NCI-H2227 (cell line): ENCODE data around the gene ALG1.
"Not testable (repeated sequence)": the region's sequence is repeated elsewhere in the genome, so short reads cannot be mapped to it uniquely, and the experiment has no call there.

Experiments used
- DNase-seq: peaks from one replicate; lab custom pipeline; 2025; ENCODE audit not compliant: unreplicated experiment; lab: John Stamatoyannopoulos, UW

Gene ALG1

DNA sequence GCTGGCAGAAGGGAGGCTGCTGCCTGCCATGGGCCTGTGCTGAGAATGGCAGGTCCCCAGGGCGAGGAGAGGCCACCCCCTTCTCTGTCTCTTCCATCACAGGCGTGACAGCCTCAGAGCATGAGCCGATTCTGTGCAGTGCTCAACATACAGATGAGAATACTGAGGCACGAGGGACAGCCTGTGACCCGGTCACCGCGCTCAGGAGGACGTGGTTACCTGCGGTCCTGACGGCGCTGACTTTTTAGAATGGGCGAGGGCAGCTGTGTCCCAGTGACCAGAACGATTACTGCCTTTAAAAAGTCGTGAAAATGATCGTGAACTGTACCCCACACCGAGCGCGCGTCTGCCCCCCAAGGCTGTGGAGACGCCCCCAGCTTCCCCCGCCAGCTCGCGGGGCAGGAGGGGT, 25.4 kb downstream of the ALG1 start:
- DNase-seq = peak; percentile 42

DNA sequence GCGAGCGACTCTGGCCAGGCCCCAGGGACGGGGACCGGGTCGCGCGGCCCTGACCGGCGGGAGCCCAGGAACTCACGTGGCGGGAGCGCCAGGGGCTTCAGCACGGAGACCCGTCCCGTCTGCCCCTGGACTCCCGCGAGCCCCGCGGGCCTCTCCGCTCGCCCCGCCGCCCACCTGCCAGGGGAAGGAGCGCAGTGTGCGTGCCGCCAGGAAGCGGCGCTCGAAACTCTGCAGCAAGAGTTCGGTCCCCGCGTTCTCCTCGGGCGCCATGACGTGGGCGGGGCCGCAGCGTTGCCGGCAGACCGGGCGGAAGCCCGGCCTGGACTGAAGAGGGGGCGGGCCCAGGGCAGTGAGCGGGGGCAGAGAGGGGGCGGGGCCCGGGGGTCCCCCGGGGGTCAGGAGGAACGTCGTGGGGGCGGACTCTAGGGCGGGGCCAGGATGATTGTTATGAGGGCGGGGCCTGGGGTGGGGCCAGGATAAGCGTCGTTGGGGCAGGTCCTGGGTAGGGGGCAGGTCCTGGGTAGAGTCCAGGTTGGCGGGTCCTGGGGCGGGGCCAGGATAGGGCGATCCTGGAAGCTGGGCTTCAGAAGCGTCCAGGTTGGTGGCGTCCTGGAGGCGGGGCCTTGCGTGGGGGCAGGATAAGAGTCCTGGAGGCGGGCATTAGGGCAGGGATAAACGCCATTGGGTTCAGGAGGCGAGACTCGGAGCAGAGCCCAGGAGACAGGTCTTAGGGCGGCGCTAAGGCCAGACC, 26.0 kb downstream of the ALG1 start, which contains the start of gene EEF2KMT:
TSS of gene EEF2KMT (minus strand) at position 326 of the 751 bp plus-strand sequence. CDS start at position 270, 56 bp downstream.
- peak; percentile 99 for DNase-seq

- DNase-seq = peak; percentile 71
These were observed 26.8 kb downstream of the ALG1 start for GRCh38 chr16:5098221-5099159.

- not testable (repeated sequence) for DNase-seq
These were observed 27.5 kb downstream of the ALG1 start for GRCh38 chr16:5099174-5099573.

GRCh38 chr16:5103296-5104032, 31.8 kb downstream of the ALG1 start:
- not testable (repeated sequence) for DNase-seq

DNA sequence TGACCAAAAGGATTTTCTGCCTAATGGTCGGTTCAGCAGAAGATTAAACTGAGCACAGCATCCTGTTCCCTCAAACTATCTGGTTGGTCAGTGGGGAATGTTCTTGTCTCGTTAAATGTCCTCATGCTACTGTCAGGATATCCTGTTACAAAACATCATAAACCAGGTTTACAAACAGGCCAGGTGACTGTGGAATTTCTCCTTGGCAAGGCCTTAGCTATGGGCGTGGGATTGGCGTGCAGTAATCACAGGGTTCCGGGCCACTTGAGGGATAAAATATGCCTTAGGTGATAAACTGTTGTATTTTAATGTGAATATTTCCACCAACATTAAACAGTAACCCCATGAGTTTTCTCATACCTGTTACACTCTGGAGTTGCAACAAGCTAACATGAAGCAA, 33.4 kb downstream of the ALG1 start:
- not testable (repeated sequence) for DNase-seq

DNA sequence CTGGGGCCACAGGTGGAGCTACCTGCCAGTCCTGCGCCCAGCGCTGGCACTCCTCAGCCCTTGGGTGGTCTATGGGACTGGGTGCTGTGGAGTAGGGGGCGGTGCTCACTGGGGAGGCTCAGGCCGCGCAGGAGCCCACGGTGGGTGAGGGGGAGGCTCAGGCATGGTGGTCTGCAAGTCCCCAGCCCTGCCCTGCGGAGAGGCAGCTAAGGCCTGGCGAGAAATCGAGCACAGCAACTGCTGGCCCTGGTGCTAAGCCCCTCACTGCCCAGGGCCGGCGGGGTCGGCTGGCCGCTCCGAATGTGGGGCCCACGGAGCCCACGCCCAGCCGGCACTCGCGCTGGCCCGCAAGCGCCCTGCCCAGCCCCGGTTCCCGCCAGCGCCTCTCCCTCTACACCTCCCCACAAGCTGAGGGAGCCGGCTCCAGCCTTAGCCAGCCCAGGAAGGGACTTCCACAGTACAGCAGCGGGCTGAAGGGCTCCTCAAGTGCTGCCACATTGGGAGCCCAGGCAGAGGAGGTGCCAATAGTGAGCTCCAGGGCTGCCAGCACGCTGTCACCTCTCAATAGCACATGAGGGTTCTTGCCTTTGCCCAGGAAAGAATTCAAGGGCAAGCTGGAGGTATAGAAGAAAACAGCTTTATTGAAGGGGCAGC, 37.0 kb downstream of the ALG1 start:
- DNase-seq = no peak

- not testable (repeated sequence) for DNase-seq
These were observed 39.3 kb downstream of the ALG1 start for GRCh38 chr16:5110933-5111332.

DNA sequence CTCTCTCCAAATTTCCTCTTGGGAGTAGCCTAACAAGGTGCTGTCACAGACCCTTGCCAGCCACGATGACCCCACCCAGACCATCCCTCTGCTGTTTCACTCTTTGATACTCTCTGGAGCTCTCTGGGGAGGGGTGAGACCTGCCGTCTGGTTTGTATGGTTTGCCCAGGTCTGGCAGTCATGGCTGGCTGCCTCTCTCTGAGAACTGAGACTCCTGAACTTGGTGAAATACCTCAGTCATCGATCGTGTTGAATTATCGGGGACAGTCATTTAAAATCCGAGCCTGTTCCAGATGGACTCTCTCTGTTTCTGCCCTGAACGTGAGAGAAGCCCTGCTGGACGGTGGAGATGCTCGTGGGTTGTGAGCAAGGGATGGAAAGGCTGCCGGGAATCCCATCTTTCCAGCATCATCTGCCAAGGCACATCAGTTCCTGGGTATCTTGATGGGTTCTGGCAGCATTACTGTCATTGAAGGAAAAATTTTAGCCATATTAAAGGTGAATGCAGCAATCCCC, 45.2 kb downstream of the ALG1 start:
- not testable (repeated sequence) for DNase-seq

- peak; percentile 74 for DNase-seq
These were observed 45.9 kb downstream of the ALG1 start for GRCh38 chr16:5117300-5118087.

- DNase-seq = not testable (repeated sequence)
These were observed 59.9 kb downstream of the ALG1 start for GRCh38 chr16:5131467-5132004.

- DNase-seq = peak; percentile 2
These were observed 61.4 kb downstream of the ALG1 start for GRCh38 chr16:5132915-5133600.

GRCh38 chr16:5134739-5135452, 63.3 kb downstream of the ALG1 start:
- DNase-seq = not testable (repeated sequence)
